Ramos (cell line): ENCODE results near the gene CPNE1.

Experiments
- in situ Hi-C: fragments of 300-500 bp; cut with MboI; formaldehyde crosslinking; loops from one replicate; pipeline ENCODE4 v1.14.3; 2022; ENCODE audit warnings: low sequenced_read_pairs; ENCODE audit not compliant: unreplicated experiment

The CPNE1 gene

GRCh38 chr20:35576816-35577215 lies 87.9 kb downstream of the CPNE1 start:
- in situ Hi-C loops: no loop called here
